HepG2 (cell line): ENCODE results near the gene TMC4. TPM values are rescaled to one million over a fixed set of nuclear protein-coding genes. Genes with fewer than 3 reads are reported as not detected.

Experiments
- MEIS2 ChIP-seq: sonication (generic); formaldehyde crosslinking; IDR thresholded peaks from 2 replicates; pipeline ENCODE4 v1.9.0; 2021; ENCODE audit warnings: mild to moderate bottlenecking, missing genetic modification reagents
- MLX ChIP-seq: IDR thresholded peaks from 2 replicates; pipeline ENCODE4 v1.6.1; 2016
- REST ChIP-seq, 2 experiments: IDR thresholded peaks; 2 replicates each; pipeline ENCODE4 v1.6.1; 2011 to 2012; ENCODE audit warnings: low read length in 2 of 2, borderline replicate concordance in 1 of 2, low read depth in 1 of 2, mild to moderate bottlenecking in 1 of 2, moderate library complexity in 1 of 2
- TCF7L2 ChIP-seq: IDR thresholded peaks from 2 replicates; pipeline ENCODE4 v1.6.1; 2011; ENCODE audit warnings: mild to moderate bottlenecking, low read depth, low read length, moderate library complexity
- TEAD3 ChIP-seq: optimal IDR thresholded peaks from 2 replicates; pipeline ENCODE3; 2016; ENCODE audit warnings: borderline replicate concordance
- TRAFD1 ChIP-seq: sonication (generic); formaldehyde crosslinking; IDR thresholded peaks from 2 replicates; pipeline ENCODE4 v1.5.1; 2020; ENCODE audit warnings: missing genetic modification reagents, mild to moderate bottlenecking, borderline replicate concordance
- TRIM22 ChIP-seq: fragments of 450-650 bp; IDR thresholded peaks from 2 replicates; pipeline ENCODE4 v1.6.1; 2017
- ZBTB49 ChIP-seq: sonication (generic); formaldehyde crosslinking; IDR thresholded peaks from 2 replicates; pipeline ENCODE4 v1.4.0; 2020; ENCODE audit warnings: missing genetic modification reagents, borderline replicate concordance
- ZNF256 ChIP-seq: sonication (generic); formaldehyde crosslinking; conservative IDR thresholded peaks from 2 replicates; pipeline ENCODE4 v1.4.0; 2020; ENCODE audit warnings: missing genetic modification reagents
- ZNF687 ChIP-seq: sonication (generic); formaldehyde crosslinking; IDR thresholded peaks from 2 replicates; pipeline ENCODE4 v1.5.1; 2020; ENCODE audit warnings: mild to moderate bottlenecking, missing genetic modification reagents, moderate library complexity
- ZNF761 ChIP-seq: sonication (generic); formaldehyde crosslinking; conservative IDR thresholded peaks from 2 replicates; pipeline ENCODE4 v1.4.0; 2020; ENCODE audit warnings: mild to moderate bottlenecking, missing genetic modification reagents
- ZNF766 ChIP-seq: sonication (generic); formaldehyde crosslinking; IDR thresholded peaks from 2 replicates; pipeline ENCODE4 v1.5.0; 2020; ENCODE audit warnings: missing genetic modification reagents, borderline replicate concordance
- ZNF816 ChIP-seq: sonication (generic); formaldehyde crosslinking; IDR thresholded peaks from 2 replicates; pipeline ENCODE4 v1.8.0; 2022; ENCODE audit warnings: missing genetic modification reagents, mild to moderate bottlenecking, borderline replicate concordance
- ZSCAN29 ChIP-seq: sonication (generic); formaldehyde crosslinking; conservative IDR thresholded peaks from 2 replicates; pipeline ENCODE4 v1.4.0; 2020; ENCODE audit warnings: mild to moderate bottlenecking, missing genetic modification reagents
- polyA plus RNA-seq, 8 experiments: library from polyadenylated mRNA; depleted of rRNA in 3 of 8; stranded (reverse) in 7 of 8; unstranded in 1 of 8; fragments of >200 nt; fragmentation: Illumina TruSeq in 4 of 8; extraction: Trizol in 4 of 8; gene quantifications; 2 replicates each; pipeline versions ENCODE4 v1.2.1 to v1.2.3, GENCODE V29; 2011 to 2016; ENCODE audit warnings: low read depth in 4 of 8, missing spikeins in 1 of 8, mixed read lengths in 1 of 8; ENCODE audit not compliant: insufficient read depth in 1 of 8
- total RNA-seq, 5 experiments: library from RNA; depleted of rRNA; stranded (reverse); fragments of >200 nt; fragmentation: Illumina TruSeq; extraction: Trizol; gene quantifications; 2 replicates each; pipeline ENCODE4 v1.2.3, GENCODE V29; 2016; ENCODE audit warnings: low read depth in 1 of 5

TMC4 gene
- total and polyA plus RNA-seq, 2 of the 13 experiments (the other 11 are each of a cell fraction or from before 2014, with no cell fraction given): 0.13 to 0.24 TPM

GRCh38 chr19:54209811-54210494 lies 37.0 kb upstream of the TMC4 start (continued):
- TF ChIP-seq ZNF687 (CRISPR knock-in tag) (no peak), TEAD3 (CRISPR knock-in tag) (peak; percentile 78), ZBTB49 (CRISPR knock-in tag) (no peak; the same call in 1 of the 2 replicates), ZSCAN29 (CRISPR knock-in tag) (0 out of 2 replicates have a peak, but pooled peaks have one; percentile 85), MEIS2 (0 out of 2 replicates have a peak, but pooled peaks have one; percentile 74), TRAFD1 (no peak), ZNF256 (CRISPR knock-in tag) (no peak), REST (IDR thresholded peaks at IDR 0.05; ENCODE audit: borderline replicate concordance in 1 of 2, low read depth in 1 of 2, low read length in 2 of 2) (no peak), TRIM22 (no peak), TCF7L2 (no peak), MLX (CRISPR knock-in tag) (peak; percentile 81), ZNF766 (CRISPR knock-in tag) (no peak), ZNF761 (CRISPR knock-in tag) (0 out of 2 replicates have a peak, but pooled peaks have one; percentile 45), ZNF816 (CRISPR knock-in tag) (no peak; the same call in 1 of the 2 replicates)
